Activated CD4-positive, alpha-beta T cell treated with anti-CD3 and anti-CD28 coated beads, Interleukin-2, amount 10 ng/mL, durations not matched to agents 24 days and 14 days (primary cell): ENCODE results near the gene ZFP90. TPM values are rescaled to one million over a fixed set of nuclear protein-coding genes. Genes with fewer than 3 reads are reported as not detected.
"Not testable (repeated sequence)": the region's sequence is repeated elsewhere in the genome, so short reads cannot be mapped to it uniquely, and the experiment has no call there.

ENCODE experiments used
- DNase-seq: peaks from one replicate; pipeline ENCODE4 v3.0.0; 2022
- H3K27ac Mint-ChIP-seq: one replicate; pipeline ENCODE4 v1.8.0; 2022; ENCODE audit warnings: mild to moderate bottlenecking, mixed read lengths
- H3K27me3 Mint-ChIP-seq: one replicate; pipeline ENCODE4 v1.8.0; 2022; ENCODE audit warnings: mixed read lengths
- H3K36me3 Mint-ChIP-seq: one replicate; pipeline ENCODE4 v1.8.0; 2022; ENCODE audit warnings: low read depth, mild to moderate bottlenecking, mixed read lengths
- H3K4me1 Mint-ChIP-seq: one replicate; pipeline ENCODE4 v1.8.0; 2021; ENCODE audit warnings: mixed read lengths
- H3K4me3 Mint-ChIP-seq: one replicate; pipeline ENCODE4 v1.8.0; 2022; ENCODE audit warnings: mild to moderate bottlenecking, moderate library complexity, mixed read lengths
- H3K9me3 Mint-ChIP-seq: one replicate; pipeline ENCODE4 v1.8.0; 2021; ENCODE audit warnings: mixed read lengths
- intact Hi-C: fragments of 100-400 bp; cut with micrococcal nuclease; formaldehyde crosslinking; loops from one replicate; pipeline ENCODE4 v1.15.1; 2023
- total RNA-seq: library from RNA; stranded (reverse); gene quantifications from 2 replicates; pipeline ENCODE4 v1.2.3, GENCODE V29; 2022

The ZFP90 gene
- total RNA-seq, 1 donor from 2014 or later: 20.2 TPM

- Mint-ChIP-seq H3K4me3 (no peak overlapping the region), H3K4me1 (peaks cover 23% of the 10 kb centered on the region), H3K27me3 (no peaks in the 10 kb centered on the region), H3K36me3 (peaks cover 6% of the 10 kb centered on the region), H3K9me3 (peaks cover 7% of the 10 kb centered on the region), H3K27ac (no peak overlapping the region)
- no peak for DNase-seq
- intact Hi-C loops: loop anchor here (1.0 to 5.0 kb wide), 5 partner anchors 64 to 596 kb away; no protein-coding TSS in a partner anchor
Observed at GRCh38 chr16:68528233-68528632, 10.9 kb upstream of the ZFP90 start.

GRCh38 chr16:68528686-68529379 is 10.3 kb upstream of the ZFP90 start:
- Mint-ChIP-seq H3K27ac (peak overlapping the region; percentile 51), H3K4me1 (peaks cover 23% of the 10 kb centered on the region), H3K36me3 (peaks cover 12% of the 10 kb centered on the region), H3K9me3 (peaks cover 13% of the 10 kb centered on the region), H3K27me3 (no peaks in the 10 kb centered on the region), H3K4me3 (peak overlapping the region; percentile 89)
- intact Hi-C loops: loop anchor here (1.0 to 5.0 kb wide), 5 partner anchors 63 to 595 kb away; no protein-coding TSS in a partner anchor
- DNase-seq: peak; percentile 96

- Mint-ChIP-seq H3K9me3 (peaks cover 16% of the 10 kb centered on the region), H3K36me3 (peaks cover 14% of the 10 kb centered on the region), H3K27me3 (no peaks in the 10 kb centered on the region), H3K27ac (peak overlapping the region; percentile 79), H3K4me1 (peaks cover 23% of the 10 kb centered on the region), H3K4me3 (peak overlapping the region; percentile 89)
- no peak for DNase-seq
- intact Hi-C loops: loop anchor here (2.0 to 5.0 kb wide), 2 partner anchors 63 to 175 kb away; no protein-coding TSS in a partner anchor
Observed at GRCh38 chr16:68529608-68529930, 9.5 kb upstream of the ZFP90 start.

- H3K4me1 Mint-ChIP-seq: peaks cover 23% of the 10 kb centered on the region
- H3K27ac Mint-ChIP-seq: peak overlapping the region; percentile 79
- peak; percentile 96 for DNase-seq
- intact Hi-C loops: loop anchor here (1.0 to 5.0 kb wide), 3 partner anchors 10 to 175 kb away; no protein-coding TSS in a partner anchor
- H3K27me3 Mint-ChIP-seq: no peaks in the 10 kb centered on the region
- peaks cover 16% of the 10 kb centered on the region for H3K9me3 Mint-ChIP-seq
- peak overlapping the region; percentile 89 for H3K4me3 Mint-ChIP-seq
- peaks cover 17% of the 10 kb centered on the region for H3K36me3 Mint-ChIP-seq
Observed at GRCh38 chr16:68529931-68530701, 9.0 kb upstream of the ZFP90 start.

GRCh38 chr16:68533937-68534336 is 5.2 kb upstream of the ZFP90 start:
- Mint-ChIP-seq H3K4me1 (peaks cover 24% of the 10 kb centered on the region), H3K9me3 (peaks cover 16% of the 10 kb centered on the region), H3K27ac (no peak overlapping the region), H3K36me3 (peaks cover 28% of the 10 kb centered on the region), H3K27me3 (no peaks in the 10 kb centered on the region), H3K4me3 (no peak overlapping the region)
- no peak for DNase-seq
- intact Hi-C loops: no loop called here

- H3K36me3 Mint-ChIP-seq: peaks cover 37% of the 10 kb centered on the region
- intact Hi-C loops: loop anchor here (5.0 kb wide), 1 partner anchor 222 kb away; no protein-coding TSS in a partner anchor
- peaks cover 23% of the 10 kb centered on the region for H3K4me1 Mint-ChIP-seq
- peaks cover 16% of the 10 kb centered on the region for H3K9me3 Mint-ChIP-seq
- no peak overlapping the region for H3K27ac Mint-ChIP-seq
- no peak overlapping the region for H3K4me3 Mint-ChIP-seq
- H3K27me3 Mint-ChIP-seq: no peaks in the 10 kb centered on the region
- DNase-seq: no peak
Observed at GRCh38 chr16:68535331-68535730, 3.8 kb upstream of the ZFP90 start.

GRCh38 chr16:68539711-68540239 is 684 bp downstream of the ZFP90 start:
- H3K4me1 Mint-ChIP-seq: peaks cover 17% of the 10 kb centered on the region
- intact Hi-C loops: loop anchor here (1.0 to 5.0 kb wide), 2 partner anchors 9 to 218 kb away; no protein-coding TSS in a partner anchor
- peaks cover 59% of the 10 kb centered on the region for H3K36me3 Mint-ChIP-seq
- no peaks in the 10 kb centered on the region for H3K27me3 Mint-ChIP-seq
- peak overlapping the region; percentile 99 for H3K4me3 Mint-ChIP-seq
- DNase-seq: peak; percentile 81
- peaks cover 21% of the 10 kb centered on the region for H3K9me3 Mint-ChIP-seq
- peak overlapping the region; percentile 96 for H3K27ac Mint-ChIP-seq

GRCh38 chr16:68548947-68549346 is 9.9 kb downstream of the ZFP90 start:
- peak; percentile 64 for DNase-seq
- Mint-ChIP-seq H3K9me3 (peaks cover 39% of the 10 kb centered on the region), H3K4me3 (no peak overlapping the region), H3K27me3 (no peaks in the 10 kb centered on the region), H3K27ac (no peak overlapping the region), H3K4me1 (peaks cover 4% of the 10 kb centered on the region), H3K36me3 (peaks cover 88% of the 10 kb centered on the region)
- intact Hi-C loops: no loop called here

- Mint-ChIP-seq H3K27ac (no peak overlapping the region), H3K9me3 (peaks cover 49% of the 10 kb centered on the region), H3K4me3 (no peak overlapping the region), H3K36me3 (peaks cover 92% of the 10 kb centered on the region), H3K4me1 (peaks cover 4% of the 10 kb centered on the region), H3K27me3 (no peaks in the 10 kb centered on the region)
- intact Hi-C loops: no loop called here
- no peak for DNase-seq
Observed at GRCh38 chr16:68553186-68553585, 14.1 kb downstream of the ZFP90 start.

- H3K4me1 Mint-ChIP-seq, H3K27ac Mint-ChIP-seq, DNase-seq, H3K4me3 Mint-ChIP-seq, intact Hi-C loops, H3K27me3 Mint-ChIP-seq: not testable (repeated sequence)
- Mint-ChIP-seq H3K36me3 (peaks cover 96% of the 10 kb centered on the region), H3K9me3 (peaks cover 50% of the 10 kb centered on the region)
Observed at GRCh38 chr16:68560341-68560740, 21.2 kb downstream of the ZFP90 start.

- Mint-ChIP-seq H3K4me1 (no peaks in the 10 kb centered on the region), H3K27ac (no peak overlapping the region), H3K36me3 (peaks cover 79% of the 10 kb centered on the region), H3K27me3 (no peaks in the 10 kb centered on the region), H3K9me3 (peaks cover 50% of the 10 kb centered on the region), H3K4me3 (no peak overlapping the region)
- no peak for DNase-seq
- intact Hi-C loops: no loop called here
Observed at GRCh38 chr16:68563631-68564381, 24.7 kb downstream of the ZFP90 start.

- no peak overlapping the region for H3K4me3 Mint-ChIP-seq
- no peak overlapping the region for H3K27ac Mint-ChIP-seq
- H3K4me1 Mint-ChIP-seq: no peaks in the 10 kb centered on the region
- peaks cover 45% of the 10 kb centered on the region for H3K9me3 Mint-ChIP-seq
- intact Hi-C loops: no loop called here
- H3K36me3 Mint-ChIP-seq: peaks cover 75% of the 10 kb centered on the region
- H3K27me3 Mint-ChIP-seq: no peaks in the 10 kb centered on the region
- no peak for DNase-seq
Observed at GRCh38 chr16:68564382-68564985, 25.4 kb downstream of the ZFP90 start.

- intact Hi-C loops: no loop called here
Observed at GRCh38 chr16:68574479-68574878, 35.4 kb downstream of the ZFP90 start.

More at GRCh38 chr16:68574479-68574878, 35.4 kb downstream of the ZFP90 start:
- Mint-ChIP-seq H3K4me1 (no peaks in the 10 kb centered on the region), H3K9me3 (peaks cover 37% of the 10 kb centered on the region), H3K36me3 (peaks cover 33% of the 10 kb centered on the region), H3K27me3 (no peaks in the 10 kb centered on the region), H3K27ac (no peak overlapping the region), H3K4me3 (no peak overlapping the region)
- no peak for DNase-seq
